T-helper 1 cell (primary cell): ENCODE data around the gene KCNIP3.

Experiments
- DNase-seq, 5 donors: peaks; one replicate each; pipeline ENCODE4 v3.0.0-alpha.2; 2012 to 2020

Gene KCNIP3

DNA sequence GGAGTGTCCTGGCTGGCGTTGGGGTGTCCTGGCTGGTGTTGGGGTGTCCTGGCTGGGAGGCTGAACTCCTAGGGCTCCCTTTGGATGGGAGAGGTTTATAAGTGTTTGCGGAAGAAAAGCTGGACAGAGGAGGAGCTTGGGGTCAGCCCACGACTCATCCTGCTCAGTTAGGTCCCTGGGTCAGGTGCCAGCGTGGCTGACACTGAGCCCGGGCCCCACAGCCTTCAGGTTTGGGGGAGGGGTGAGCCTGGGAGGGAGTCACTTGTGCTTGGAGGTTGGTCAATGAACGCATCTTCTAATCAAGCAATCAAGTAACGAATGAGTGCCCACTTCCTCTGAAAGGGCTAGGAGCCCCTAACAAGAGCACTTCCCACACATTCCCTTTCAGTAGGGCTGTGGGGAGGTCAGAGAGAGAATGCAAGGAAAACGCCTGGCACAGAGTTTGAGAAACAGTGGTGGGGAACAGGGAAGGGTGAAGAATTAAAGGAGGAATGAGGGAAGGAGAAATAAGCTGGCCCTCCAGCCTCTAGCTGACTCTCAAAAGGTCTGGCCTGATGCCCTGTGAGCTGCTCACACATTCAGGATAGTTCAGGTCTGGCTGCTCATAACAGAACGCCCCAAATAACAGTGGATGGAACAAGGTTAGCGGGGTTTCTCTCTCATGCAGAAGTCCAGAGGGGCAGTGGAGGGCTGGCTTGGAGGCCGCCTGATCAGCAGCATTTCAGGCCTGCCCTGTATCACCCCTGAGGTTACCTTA lies 670 bp downstream of the KCNIP3 start:
- no peak for DNase-seq

DNA sequence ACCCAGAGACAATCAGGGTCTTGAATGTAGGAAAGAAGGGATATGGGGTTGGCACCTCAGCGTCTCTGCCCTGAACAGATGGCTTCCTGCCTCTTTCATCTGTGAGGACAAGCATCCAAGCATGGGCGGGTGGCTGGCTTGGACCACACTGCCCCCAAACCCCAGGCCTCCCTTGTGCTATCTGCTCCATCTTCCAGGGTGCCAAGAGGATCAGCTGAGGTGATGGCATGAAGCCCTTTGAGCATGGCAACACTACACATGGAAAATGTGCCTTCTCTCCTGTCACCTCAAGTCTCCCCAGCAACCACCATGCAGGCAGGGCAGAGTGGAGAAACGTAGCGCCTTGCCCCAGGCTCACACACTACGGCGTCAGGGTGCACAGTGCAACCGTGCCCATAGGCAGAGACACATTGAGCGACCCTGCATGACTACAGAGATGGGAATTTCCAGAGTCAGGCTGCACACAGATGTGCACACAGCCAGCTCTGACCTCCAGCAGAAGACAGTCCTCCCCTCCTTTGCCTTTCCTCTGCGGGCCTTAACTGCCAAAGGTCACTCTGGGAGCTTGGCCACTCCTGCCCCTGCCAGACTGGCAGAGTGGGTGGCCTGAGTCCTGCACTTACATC lies 1.5 kb downstream of the KCNIP3 start:
- no peak for DNase-seq

DNA sequence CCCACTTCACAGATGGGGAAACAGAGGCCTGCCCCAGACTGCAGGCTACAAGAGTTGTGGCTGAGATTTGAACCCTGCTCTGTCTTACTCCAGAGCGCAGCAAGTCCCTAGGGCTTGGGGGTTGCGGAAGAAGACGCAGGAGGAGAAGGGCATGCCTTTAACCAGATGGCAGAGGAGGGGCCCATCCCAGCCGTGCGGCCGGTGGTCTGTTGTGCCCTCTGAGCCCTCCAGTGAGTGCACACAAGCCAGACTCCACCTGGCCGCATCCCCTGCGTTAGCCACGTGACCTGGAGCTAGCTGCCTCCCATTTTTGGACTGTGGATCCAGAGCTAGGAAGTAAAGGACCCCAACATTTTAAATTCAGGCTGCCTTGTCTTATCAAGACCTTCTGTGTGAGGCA lies 2.8 kb downstream of the KCNIP3 start:
- no peak for DNase-seq

DNA sequence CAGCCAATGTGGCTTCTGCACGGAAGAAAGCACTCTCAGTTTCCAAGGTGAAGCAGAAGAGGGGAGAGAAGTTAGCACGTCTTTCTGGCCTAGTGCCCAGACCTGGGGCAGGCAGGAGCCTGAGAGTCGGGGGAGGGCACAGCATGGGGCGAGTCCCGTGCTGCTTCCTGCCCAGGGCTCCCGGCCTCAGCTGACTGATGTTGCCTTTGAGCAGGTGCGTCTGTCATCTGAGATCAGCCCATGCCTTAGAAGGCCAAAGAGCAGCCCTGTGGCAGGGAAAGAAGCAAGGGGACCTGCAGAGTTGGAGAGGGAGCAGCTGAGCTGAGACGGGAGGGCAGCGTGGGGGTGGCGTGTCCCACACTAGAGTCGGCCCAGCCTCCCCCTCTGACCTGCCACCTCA lies 3.3 kb downstream of the KCNIP3 start:
- DNase-seq: no peak

DNA sequence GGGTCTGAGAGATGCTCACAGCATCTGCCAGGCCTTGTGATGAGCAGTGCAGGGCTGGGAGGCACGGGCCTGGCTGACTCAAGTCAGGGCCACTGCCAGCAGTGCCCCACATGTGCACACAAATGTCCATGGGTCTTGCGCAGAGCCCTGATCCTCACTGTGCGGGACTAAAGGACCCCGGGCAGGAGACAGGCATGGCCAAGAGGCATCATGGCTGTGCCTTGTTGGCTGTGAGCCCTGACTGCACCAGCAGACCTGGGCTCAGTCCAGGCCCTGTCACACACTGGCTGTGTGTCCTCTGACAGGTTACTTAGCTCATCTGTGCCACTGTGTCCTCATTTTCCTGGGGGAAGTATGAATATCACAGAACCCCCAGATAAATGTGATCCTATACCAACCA lies 4.0 kb downstream of the KCNIP3 start:
- DNase-seq: no peak

DNA sequence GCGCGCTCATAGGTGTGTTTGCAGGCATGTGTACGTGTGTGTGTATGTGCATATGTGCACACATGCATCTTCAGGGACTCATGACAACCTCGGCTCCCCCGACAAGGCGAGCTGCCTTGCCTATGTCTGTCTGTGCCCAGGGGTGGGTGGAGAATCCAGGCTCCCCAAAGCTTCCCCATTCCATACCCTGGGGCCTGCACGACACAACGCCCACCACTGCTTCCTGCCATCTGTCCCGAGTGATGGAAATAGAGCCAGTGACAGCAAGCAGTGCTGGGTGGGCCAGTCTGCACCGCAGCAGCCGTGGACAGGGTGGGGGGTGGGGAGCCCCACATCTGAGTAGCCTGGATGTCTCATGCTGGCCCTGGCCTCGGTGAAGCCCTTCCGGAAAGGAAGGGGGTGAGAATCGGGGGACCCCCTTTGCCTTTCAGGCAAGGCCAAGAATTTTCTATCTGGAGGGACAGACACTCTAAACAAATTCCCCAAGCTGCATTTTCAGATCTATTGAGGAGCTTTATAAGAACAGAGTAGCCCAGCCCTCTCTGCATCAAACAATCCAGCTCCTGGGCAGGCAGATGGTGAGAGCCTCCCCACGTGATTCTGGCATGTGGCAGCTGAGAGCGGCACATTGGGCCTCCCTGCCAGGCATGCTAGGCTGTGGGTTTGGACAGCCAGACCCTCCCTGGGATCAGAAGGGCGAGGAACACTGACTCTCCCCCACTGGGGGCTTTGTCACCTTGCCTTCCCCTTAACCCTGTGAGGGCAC lies 4.9 kb downstream of the KCNIP3 start:
- DNase-seq: no peak

DNA sequence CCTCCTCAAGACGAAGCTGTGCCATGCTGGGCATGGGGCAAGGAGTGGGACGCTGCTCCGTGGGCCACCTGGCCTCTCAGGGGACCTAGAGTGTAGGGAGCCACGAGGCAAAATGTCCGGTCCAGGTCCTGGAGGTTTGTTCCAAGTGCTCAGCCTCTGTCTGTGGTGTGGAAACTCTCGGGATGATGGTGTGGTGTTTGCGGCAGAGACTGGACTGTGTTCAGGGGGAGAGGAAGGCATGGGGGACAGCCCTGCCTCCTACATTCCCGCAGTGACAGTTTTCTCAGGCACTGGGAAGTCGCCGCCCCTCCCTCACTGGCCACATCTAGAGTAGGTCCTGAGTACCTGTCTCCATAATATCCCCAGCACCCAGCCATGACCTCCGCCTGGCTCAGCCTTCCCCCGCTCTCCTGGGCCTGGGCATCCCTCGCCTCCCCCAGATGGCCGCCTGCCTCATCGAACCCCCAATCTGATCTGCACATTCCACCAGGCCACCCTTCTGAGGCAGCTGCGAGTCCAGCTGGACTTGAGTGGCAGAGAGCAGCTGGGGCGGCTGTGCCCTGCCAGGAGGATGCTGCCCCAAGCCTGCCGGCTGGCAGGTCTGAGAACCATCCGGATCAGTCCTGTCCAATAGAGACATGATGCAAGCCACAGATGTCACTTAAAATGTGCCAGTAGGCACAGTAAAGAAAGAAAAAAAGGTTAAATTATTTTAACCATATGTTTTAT lies 6.2 kb downstream of the KCNIP3 start:
- no peak for DNase-seq

DNA sequence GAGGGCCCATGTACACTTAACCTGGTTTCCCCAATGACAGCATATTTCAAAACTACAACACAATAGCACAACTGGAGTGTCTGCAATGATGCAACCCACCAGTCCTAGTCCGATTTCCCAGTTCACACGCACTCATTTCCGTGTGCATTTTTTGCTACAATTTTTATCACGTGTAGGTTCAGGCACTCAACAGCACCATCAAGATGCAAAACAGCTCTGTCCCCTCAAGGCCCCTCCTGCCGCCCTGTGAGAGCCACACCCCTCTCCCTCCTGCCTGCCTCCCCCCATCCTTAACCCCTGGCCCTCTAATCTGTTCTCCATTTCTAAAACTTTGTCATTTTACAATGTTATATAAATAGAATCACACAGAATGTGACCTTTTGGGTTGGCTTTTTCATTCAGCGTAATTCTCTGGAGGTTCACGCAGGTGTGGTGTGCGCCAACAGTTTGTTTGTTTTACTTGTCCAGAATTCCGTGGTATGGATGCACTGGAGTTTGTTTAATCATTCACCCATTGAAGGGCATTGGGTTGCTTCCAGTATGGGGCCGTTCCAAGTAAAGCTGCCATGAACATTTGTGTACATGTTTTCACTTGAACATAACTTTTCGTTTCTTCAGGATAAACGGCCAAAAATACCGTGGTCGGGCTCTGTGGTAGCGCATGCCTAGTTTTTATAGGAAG lies 8.4 kb downstream of the KCNIP3 start:
- DNase-seq: no peak

DNA sequence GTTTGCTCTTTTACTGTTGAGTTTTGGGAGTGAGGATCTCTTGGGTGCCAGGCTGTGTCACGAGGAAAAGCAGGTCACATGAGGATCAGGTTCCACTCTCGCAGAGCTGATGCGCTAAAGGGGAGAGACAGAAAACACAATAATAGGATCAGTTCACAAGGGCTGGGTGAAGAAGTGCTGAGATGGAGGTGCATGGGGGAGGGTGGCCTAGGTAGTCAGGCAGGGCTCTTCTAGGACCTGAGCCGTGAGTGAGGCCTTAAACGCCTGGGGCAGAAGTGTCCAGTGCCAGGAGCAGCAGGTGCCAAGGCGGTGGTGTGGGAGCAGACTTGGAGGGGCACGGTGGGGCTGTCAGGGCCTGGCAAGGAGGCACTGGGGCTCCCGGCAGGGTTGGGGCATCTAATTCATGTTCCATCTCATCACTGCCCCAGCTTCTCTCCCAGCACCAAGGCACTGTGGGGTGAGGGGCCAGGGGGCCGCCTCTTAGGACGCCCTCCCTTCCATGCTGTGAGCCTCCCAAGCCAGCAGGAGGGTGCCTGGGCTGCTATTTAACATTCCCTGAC lies 9.3 kb downstream of the KCNIP3 start:
- no peak for DNase-seq

DNA sequence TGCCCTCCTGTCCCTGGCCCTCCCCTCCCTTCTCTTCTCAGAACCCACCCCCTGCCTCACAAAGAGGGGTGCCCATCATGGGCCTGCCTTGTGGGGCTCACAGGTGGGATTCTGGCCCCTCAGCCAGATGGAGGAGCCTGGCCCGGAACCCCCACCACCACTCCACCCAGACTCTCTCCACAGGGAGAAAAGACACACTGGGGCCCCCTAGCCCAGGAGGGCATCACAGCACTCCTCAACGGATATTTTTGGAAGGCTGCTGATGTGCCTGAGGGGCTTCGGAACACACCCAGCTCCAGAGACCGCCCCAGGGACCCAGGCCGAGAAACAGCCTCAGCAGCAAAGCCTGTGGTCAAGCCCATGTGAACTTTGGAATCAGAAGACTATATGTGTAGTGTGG lies 9.9 kb downstream of the KCNIP3 start:
- DNase-seq: no peak

DNA sequence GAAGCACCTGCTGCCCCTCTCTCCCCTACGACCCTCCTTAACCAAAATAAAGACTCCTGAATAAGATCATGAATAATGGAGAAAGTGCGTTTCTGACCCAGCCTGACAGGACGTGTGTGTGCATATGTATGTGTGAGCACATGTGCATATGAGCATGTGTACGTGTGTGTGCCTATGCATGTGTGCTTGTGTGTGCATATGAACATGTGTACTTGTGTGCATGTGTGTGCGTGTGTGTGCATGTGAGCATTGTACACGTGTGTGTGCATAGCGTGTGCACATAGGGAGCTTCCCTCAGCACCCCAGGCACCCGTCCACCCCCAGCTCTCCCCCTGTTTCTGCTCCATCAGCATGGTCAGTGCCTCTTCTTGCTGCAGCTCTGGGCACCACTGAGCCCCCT lies 10.7 kb downstream of the KCNIP3 start:
- DNase-seq: no peak

DNA sequence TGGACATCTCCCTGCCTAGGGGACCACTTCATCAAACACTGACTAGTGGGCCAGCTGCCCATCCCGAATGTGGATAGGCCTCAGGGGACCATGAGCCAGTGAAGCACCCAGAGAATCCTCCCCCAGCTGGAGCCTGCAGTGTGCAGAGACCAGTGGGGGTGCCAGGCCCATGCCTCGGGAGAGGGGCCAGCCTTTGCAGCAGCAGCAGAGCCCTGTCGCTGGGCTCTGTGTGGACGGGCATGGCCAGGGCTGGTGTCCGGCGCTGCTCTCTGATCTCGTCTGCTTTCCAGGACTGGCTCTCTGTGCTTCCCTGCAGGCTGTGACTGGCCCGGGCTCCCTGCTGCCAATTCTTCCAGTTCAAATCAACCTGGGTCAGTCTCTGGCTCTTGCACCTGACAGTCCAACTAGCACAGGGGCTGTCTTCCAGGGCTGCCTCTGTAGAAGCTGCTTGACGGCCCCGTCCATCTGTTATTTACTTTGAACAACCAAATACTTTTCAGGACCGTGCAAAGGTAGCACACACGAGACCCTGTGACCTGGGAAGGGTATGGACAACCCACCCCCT lies 11.4 kb downstream of the KCNIP3 start:
- DNase-seq: no peak

DNA sequence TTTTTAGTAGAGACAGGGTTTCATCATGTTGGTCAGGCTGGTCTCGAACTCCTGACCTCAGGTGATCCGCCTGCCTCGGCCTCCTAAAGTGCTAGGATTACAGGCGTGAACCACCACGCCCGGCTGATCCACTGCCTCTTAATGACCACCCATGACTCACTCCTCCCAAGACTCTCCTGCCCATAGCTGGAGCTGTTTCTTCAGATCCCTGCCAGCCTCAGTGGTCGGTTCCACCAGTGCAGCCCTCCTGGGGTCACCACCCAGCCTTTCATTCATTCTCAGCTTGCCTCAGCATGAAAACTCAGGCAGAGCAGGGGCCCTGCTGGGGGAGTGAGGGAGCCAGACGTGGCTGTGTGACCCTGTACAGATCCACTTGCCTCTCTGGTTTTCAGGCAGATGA lies 12.5 kb downstream of the KCNIP3 start:
- no peak for DNase-seq

DNA sequence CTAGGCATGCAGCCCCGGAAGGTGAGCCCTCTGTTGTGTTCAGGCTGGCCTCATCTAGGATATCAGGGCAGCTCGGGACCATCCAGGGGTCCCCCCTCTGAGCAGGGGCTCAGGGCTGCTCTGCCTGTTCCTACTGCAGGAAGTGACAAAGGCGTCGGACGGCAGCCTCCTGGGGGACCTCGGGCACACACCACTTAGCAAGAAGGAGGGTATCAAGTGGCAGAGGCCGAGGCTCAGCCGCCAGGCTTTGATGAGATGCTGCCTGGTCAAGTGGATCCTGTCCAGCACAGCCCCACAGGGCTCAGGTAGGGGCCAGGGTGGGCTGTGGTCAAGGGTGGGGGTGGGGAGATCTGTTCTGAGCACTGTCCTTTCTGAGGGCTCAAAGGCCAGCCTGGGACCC lies 13.1 kb downstream of the KCNIP3 start:
- no peak for DNase-seq

DNA sequence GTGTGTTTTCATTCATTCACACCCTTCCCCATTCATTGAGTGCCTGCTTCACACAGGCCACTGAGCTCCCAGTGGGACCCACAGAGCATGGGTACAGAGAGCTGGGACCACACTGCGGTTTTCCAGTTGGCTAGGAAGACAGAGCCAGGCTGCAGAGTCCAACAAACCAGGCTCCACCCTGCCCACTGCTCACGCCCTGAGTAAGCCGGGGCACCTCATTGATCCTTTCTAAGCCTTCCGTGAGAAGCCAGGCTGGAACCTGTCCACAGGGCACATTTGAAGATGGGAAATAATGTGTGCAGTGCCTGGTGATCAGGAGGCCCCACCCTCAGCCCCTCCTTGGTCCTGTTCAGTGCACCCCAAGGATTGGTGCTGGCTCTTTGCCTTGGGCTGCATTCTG lies 13.5 kb downstream of the KCNIP3 start:
- DNase-seq: no peak

DNA sequence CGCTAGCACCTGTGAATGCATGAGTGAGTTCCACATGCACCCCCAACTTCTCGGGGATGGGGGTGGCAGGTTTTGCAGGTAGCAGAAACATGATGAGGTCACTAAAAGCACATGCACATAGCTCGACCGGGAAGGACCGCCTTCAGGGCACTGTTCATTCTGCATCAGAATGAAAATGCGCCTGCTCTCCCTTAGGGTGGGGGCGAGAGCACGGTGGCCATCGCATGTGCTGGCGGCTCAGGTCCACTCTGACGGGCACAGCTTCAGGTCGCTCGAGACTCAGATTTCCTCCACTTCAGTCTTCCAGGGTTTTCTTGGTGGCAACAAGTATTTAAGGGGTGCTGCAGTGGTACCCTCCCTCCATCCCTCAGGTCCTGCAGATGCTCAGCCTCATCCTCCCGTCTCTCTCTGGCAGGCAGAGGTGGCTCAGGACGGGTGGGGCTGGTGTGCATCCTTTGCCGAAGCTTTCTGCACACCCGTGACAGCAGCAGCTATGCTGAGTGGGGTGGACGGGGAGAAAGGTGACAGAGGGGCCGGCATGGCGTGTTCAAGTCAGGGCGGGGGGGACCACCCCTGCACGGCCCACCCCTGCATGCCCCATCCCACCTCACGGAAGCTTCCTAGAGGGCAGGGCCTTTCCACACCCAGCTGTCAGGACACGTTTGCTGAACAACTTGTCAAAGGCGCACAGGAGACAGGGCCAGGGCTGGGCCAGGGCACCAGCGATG lies 14.8 kb downstream of the KCNIP3 start:
- DNase-seq: no peak

DNA sequence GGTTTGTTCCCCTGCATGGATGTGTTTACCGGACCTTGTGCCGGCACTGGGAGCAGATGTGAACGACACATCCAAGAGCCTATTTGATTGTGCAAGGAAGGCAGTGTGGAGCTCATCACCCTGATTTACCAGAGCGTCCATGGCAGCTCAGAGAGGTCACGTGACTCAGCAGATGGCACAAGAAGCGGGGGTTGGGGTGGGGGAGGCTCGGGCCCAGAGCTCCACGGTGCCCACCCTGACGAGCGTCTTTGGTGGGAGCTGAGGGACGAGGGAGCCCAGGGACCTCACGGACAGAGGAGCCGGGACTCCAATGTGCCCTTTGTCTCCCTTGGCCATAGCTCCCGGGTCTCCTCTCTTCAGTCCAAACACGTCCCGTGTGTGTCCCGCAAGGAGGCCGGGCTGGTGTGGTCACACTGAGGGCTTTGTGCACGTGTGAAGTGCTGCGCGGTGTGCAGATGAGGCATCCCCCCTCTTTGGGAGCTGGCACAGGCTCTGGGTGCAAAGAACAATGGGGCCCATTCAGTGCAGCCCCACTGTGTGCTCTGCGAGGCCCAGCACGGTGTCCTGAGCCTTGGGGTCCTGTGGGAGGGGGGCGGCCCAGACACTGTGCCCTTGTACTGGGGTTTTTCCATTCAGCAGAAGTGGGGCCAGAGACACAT lies 15.5 kb downstream of the KCNIP3 start:
- DNase-seq: no peak

DNA sequence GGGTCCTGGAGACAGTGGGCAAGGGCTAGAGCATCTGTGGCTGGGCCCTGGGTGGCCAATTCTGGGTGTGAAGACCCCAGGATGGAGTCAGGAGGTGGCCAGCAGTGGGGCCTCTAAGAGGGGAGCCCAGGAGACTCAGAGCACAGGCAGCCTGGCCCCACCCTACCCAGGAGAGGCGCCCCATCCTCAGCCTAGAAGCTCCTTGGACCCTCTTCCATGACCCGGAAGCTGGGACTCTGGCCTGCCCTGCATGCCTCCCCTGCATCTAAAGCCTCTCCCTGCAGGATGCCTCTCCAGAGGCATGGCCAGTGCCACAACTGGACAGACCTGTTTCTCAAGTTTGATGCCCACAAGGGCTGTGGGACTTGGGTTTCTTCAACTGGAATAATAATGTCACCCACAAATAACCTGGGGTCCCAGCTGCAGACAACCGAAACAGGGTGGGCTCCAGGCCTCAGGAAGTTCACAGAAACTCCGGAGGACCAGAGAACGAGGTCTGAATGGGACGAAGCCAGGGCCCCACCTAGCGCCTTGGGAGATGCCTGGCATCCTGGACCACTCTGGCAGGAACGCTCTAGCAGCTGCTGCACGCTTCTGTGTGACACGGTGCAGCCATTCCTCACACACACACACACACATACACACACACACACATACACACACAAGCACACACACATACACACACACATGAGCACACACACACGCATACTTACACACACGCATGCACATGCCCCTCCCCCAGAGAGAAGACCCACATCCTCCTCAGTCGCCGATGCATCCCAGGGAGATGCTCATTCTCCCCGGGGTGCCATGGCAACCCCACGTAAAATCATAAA lies 16.4 kb downstream of the KCNIP3 start:
- DNase-seq: no peak

DNA sequence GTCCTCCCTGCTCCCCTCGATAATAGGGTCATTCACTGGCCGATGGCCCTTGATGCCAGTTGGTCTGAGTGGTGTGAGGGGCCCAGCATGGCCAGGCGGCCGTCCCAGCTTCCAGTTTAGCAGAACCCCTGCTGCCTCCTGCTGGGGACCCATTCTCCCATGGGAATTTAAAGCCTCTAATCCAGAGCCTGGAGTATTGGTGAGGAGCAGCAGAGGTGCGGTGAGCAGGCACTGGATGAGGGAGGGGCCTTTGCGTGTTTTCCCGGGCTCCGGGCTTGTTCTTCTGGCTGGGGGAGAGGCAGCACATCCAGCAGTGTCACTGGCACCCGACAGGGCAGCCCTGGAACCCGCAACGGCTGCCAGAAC lies 17.4 kb downstream of the KCNIP3 start:
- DNase-seq: no peak
